ENCODE data around the gene P2RX3.

DNA sequence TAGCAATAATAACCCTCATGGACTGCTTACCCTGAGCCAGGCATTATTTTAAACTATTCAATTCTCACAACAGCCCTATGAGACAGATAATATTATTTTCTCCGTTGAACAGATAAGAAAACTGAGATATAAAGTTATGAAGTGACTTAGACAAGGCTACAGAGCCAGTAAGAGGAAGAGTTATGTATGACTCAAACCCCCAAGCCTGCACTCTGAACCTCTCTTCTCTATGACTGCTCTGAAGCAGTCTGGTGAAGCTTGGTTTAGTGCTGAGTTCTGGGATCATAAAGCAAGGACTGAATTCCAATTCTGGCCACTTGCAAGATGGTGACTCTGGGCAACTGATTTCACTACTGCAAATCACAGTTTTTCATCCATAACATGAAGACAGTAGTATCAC is 47.9 kb upstream of the P2RX3 start:
- TF ChIP-seq, protein P1, sequence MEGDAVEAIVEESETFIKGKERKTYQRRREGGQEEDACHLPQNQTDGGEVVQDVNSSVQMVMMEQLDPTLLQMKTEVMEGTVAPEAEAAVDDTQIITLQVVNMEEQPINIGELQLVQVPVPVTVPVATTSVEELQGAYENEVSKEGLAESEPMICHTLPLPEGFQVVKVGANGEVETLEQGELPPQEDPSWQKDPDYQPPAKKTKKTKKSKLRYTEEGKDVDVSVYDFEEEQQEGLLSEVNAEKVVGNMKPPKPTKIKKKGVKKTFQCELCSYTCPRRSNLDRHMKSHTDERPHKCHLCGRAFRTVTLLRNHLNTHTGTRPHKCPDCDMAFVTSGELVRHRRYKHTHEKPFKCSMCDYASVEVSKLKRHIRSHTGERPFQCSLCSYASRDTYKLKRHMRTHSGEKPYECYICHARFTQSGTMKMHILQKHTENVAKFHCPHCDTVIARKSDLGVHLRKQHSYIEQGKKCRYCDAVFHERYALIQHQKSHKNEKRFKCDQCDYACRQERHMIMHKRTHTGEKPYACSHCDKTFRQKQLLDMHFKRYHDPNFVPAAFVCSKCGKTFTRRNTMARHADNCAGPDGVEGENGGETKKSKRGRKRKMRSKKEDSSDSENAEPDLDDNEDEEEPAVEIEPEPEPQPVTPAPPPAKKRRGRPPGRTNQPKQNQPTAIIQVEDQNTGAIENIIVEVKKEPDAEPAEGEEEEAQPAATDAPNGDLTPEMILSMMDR (IDR thresholded peaks at IDR 0.05 in 8 of 11, conservative IDR thresholded peaks at IDR 0.05 in 3 of 11): no peak
- TF ChIP-seq POLR2AphosphoS5 (IDR thresholded peaks at IDR 0.05): no peak
- no peak for TF ChIP-seq POLR2A (IDR thresholded peaks at IDR 0.05)

Measured in spleen (tissue), 7 donors.